ENCODE measurements around the gene DHX40. TPM values are rescaled to one million over a fixed set of nuclear protein-coding genes. Genes with fewer than 3 reads are reported as not detected.

Gene DHX40
- total RNA-seq, 1 experiment from 2014 or later: 23.3 TPM

- no TSS peak for BruUV-seq (replicated peaks)
- Mint-ChIP-seq H3K4me1 (ENCODE audit: insufficient read depth, unreplicated experiment) (peaks cover 8% of the 10 kb centered on the region), H3K36me3 (ENCODE audit: insufficient read depth, unreplicated experiment) (no peaks in the 10 kb centered on the region), H3K27me3 (ENCODE audit: insufficient read depth, unreplicated experiment) (peaks cover 12% of the 10 kb centered on the region), H3K4me3 (ENCODE audit: unreplicated experiment) (no peak overlapping the region), H3K27ac (ENCODE audit: low read depth, unreplicated experiment) (no peak overlapping the region), H3K9me3 (ENCODE audit: unreplicated experiment) (no peaks in the 10 kb centered on the region)
- no peak for DNase-seq (ENCODE audit: unreplicated experiment)
- intact Hi-C loops (cut with micrococcal nuclease): no loop called here
- TF ChIP-seq CTCF (IDR thresholded peaks at IDR 0.05; ENCODE audit: unreplicated experiment): no peak
- ChIA-PET POLR2A (no interaction called here), CTCF (no interaction called here)
Measured at GRCh38 chr17:59526451-59526850, 39.0 kb upstream of the DHX40 start.

GRCh38 chr17:59527325-59527917, 38.0 kb upstream of the DHX40 start:
- Mint-ChIP-seq H3K27ac (ENCODE audit: low read depth, unreplicated experiment) (no peak overlapping the region), H3K36me3 (ENCODE audit: insufficient read depth, unreplicated experiment) (no peaks in the 10 kb centered on the region), H3K4me3 (ENCODE audit: unreplicated experiment) (no peak overlapping the region), H3K27me3 (ENCODE audit: insufficient read depth, unreplicated experiment) (peaks cover 12% of the 10 kb centered on the region), H3K4me1 (ENCODE audit: insufficient read depth, unreplicated experiment) (peaks cover 6% of the 10 kb centered on the region), H3K9me3 (ENCODE audit: unreplicated experiment) (no peaks in the 10 kb centered on the region)
- no peak for TF ChIP-seq CTCF (IDR thresholded peaks at IDR 0.05; ENCODE audit: unreplicated experiment)
- TSS peak; percentile 99 for BruUV-seq (replicated peaks)
- intact Hi-C loops (cut with micrococcal nuclease): no loop called here
- CTCF ChIA-PET: interaction anchor here (0.6 to 0.8 kb wide), 3 partner anchors 31 to 74 kb away, joined by 3 to 6 read pairs (median 4); no protein-coding TSS in a partner anchor
- no peak for DNase-seq (ENCODE audit: unreplicated experiment)
- POLR2A ChIA-PET: no interaction called here

GRCh38 chr17:59527931-59528330, 37.5 kb upstream of the DHX40 start:
- Mint-ChIP-seq H3K4me1 (ENCODE audit: insufficient read depth, unreplicated experiment) (peaks cover 6% of the 10 kb centered on the region), H3K4me3 (ENCODE audit: unreplicated experiment) (no peak overlapping the region), H3K27ac (ENCODE audit: low read depth, unreplicated experiment) (no peak overlapping the region), H3K27me3 (ENCODE audit: insufficient read depth, unreplicated experiment) (peaks cover 12% of the 10 kb centered on the region), H3K9me3 (ENCODE audit: unreplicated experiment) (no peaks in the 10 kb centered on the region), H3K36me3 (ENCODE audit: insufficient read depth, unreplicated experiment) (no peaks in the 10 kb centered on the region)
- POLR2A ChIA-PET: no interaction called here
- DNase-seq (ENCODE audit: unreplicated experiment): no peak
- BruUV-seq (replicated peaks): no TSS peak
- TF ChIP-seq CTCF (IDR thresholded peaks at IDR 0.05; ENCODE audit: unreplicated experiment): no peak
- CTCF ChIA-PET: interaction anchor here (0.8 kb wide), 1 partner anchor 31 kb away, joined by 4 read pairs; no protein-coding TSS in a partner anchor
- intact Hi-C loops (cut with micrococcal nuclease): no loop called here

GRCh38 chr17:59530531-59530930, 34.9 kb upstream of the DHX40 start:
- no peaks in the 10 kb centered on the region for H3K9me3 Mint-ChIP-seq (ENCODE audit: unreplicated experiment)
- no peak overlapping the region for H3K4me3 Mint-ChIP-seq (ENCODE audit: unreplicated experiment)
- BruUV-seq (replicated peaks): no TSS peak
- CTCF ChIA-PET: interaction anchor here (0.6 kb wide), 1 partner anchor 8 kb away, joined by 3 read pairs; no protein-coding TSS in a partner anchor
- no peak overlapping the region for H3K27ac Mint-ChIP-seq (ENCODE audit: low read depth, unreplicated experiment)
- DNase-seq (ENCODE audit: unreplicated experiment): no peak
- no peaks in the 10 kb centered on the region for H3K36me3 Mint-ChIP-seq (ENCODE audit: insufficient read depth, unreplicated experiment)
- POLR2A ChIA-PET: no interaction called here
- H3K27me3 Mint-ChIP-seq (ENCODE audit: insufficient read depth, unreplicated experiment): peaks cover 22% of the 10 kb centered on the region
- TF ChIP-seq CTCF (IDR thresholded peaks at IDR 0.05; ENCODE audit: unreplicated experiment): no peak
- H3K4me1 Mint-ChIP-seq (ENCODE audit: insufficient read depth, unreplicated experiment): peaks cover 6% of the 10 kb centered on the region
- intact Hi-C loops (cut with micrococcal nuclease): no loop called here

Measured in MCF 10A (cell line).